GM03348 (cell line): ENCODE measurements around the gene ANKRD11.
A peak's percentile ranks its signal among the peaks of the same experiment; 100 is the strongest.
"Not testable (repeated sequence)": the region's sequence is repeated elsewhere in the genome, so short reads cannot be mapped to it uniquely, and the experiment has no call there.

Source experiments
- DNase-seq: peaks from one replicate; pipeline ENCODE4 v3.0.0; 2012; ENCODE audit warnings: low spot score

Gene ANKRD11

DNA sequence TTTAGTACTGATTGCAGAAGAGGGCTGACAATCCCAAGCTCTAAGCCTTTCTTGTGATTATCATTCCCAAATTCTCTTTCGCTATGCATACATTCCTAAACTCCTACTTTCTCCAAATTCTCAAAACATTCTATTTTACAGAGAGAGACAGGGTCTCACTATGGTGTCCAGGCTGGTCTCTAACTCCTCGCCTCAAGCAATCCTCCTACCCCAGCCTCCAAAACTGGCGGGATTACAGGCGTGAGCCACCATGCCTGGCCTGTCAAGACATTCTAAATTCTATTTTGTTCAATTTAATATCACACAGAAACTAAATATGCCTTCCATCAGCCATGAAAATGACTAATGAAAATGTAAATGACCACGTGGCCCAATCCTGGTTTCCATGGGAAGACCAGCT is 39.8 kb downstream of the ANKRD11 start:
- DNase-seq = no peak

DNA sequence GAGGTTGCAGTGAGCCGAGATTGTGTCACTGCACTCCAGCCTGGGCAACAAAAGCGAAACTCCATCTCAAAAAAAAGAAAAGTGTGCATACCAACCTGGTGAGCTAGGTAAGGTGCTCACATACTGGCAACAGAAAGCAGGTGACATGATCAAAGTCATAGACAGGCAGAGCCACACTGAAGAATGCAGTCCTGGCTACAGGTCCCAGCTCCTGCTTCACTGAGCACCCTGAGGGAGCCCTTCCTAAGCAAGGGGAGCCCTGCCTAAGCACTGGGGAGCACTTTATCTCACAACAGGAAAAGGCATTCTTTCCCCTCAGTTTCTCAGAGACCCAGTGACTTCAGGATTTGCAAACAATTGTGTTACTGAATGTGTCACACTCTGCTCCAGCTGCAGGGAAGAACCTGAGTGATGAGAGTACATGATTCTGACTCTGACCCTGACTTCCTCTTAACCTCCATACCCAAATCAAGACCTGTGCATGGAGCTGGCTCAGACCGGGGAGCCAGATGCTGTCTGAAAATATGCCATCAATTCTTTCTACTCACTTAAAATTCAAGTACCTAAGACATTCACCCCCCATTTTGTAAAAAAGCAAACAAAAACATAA is 40.5 kb downstream of the ANKRD11 start:
- DNase-seq = no peak

DNA sequence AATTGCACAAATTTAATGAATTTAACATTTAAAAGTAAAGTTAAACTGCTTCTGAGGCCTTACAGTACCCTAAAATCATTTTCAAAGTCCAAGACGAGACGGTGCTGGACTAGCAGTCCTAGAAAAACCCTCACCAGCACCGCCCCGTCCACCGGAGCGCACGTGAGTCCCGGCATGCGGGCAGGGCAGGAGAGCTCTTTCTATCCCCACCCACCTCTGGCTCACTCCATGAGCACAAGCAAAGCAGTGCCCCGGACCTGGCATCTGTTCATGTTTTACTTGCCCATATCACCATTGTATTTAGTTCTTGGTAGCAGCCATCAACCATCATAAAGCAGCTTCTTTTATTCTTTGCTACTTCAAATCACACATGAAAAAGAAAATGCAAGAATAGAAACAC is 41.7 kb downstream of the ANKRD11 start:
- DNase-seq = no peak

DNA sequence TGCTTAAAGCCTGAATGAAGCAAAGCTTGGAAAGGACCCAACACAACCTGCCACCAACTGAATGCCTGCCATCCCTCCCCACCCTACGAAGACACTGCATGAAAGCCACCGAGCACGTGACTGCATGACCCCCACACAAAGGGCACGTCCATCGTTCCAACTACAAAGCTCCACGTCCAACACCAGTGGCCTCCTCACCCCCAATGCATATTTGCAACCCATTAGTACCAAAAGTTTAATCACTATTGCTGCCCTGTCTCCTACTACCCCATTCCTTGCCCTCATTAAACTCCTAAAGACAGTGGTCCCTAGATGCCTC is 43.4 kb downstream of the ANKRD11 start:
- no peak for DNase-seq

DNA sequence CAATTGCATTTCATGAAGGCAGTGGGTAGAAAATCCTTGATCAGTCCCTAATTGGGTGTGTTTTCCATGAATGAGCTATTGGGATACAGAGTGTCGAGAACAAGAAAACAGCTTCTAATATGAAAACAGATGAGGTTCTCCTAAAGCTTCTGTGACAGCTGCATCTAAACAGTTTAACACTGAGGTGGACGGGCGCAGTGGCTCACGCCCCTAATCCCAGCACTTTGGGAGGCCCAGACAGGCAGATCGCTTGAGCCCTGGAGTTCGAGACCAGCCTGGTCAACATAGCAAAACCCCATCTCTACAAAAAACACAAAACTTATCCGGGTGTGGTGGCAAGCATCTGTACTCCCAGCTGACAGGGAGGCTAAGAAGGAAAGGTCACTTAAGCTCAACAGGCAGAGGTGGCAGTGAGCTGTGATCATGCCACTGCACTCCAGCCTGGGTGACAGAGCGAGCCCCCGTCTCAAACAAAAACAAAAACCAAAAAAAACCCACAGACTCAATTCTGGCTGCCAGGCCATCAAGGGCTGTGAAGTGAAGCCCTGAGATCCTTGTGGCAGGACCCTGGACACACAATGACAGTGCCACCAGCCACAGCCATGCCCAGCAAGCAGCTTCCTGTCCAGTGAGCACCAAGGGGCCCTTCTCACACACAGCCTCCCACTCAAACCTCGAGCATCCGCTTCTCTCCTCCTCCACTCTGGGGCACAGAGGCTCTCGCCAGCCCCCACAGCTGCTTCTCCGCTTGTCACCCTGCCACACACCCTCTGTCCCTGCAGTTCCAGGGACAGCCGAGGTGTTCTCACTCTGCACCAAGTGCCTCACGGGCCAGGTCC is 44.0 kb downstream of the ANKRD11 start:
- no peak for DNase-seq

DNA sequence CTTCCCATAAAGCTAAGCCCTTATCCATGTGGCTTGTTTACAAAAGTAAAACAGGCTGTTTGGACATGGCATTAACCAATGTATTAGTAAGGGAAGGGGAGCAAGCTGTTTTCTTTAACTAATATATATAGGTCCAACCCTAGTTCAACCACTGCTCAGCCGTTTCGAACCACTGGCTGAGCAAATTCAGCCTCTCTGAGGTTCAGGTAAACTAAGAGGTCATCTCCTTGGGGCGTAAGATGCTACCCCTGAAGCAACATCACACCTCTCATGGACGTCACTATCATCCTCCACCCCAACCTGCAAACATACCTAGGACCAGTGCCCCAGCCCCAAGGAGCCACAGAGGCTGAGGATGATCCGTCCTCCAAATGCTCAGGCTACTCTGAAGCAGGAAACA is 45.2 kb downstream of the ANKRD11 start:
- no peak for DNase-seq

DNA sequence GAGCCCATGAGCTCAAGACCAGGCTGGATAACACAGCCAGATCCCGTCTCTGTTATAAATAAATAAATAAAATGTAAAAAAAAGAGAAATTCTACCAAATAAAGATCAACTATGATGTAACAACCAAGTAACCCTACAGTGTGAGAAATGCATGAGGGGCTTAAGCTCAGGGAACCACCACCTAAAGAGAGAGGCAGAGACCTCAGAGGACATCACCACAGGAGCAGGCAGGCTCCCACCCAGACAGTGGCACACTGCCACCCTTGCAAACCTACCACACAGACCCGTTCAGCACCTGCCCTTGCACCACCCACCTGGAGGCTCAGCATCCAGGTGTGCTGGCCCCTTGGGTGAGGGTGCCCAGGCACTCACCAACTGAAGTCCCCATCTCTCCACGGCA is 45.6 kb downstream of the ANKRD11 start:
- no peak for DNase-seq

DNA sequence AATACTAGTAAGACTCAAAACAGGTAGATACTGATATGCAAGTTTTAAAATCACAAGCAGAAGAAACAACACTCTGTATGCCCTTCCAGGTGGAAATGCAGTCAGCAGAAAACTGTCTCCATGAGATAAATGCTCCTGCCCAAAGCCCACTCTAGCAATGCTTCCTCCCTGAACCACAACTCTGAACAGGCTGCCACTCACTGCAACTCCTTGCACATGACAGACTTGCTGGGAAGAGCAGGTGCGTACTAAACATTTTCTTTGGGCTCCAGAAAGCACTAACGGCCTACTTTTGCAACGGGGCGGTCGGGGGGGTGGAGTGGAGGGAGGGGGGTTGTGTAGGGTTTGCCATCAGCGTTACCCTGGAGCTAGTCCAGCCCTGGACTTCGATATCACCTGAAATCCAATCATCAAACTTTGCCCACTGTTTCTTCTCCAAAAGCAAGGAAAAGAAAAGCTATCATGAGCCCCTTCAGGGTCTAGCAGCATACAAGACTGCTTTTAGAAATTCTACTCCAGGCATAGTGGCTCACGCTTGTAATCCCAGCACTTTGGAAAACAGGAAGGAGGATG is 46.1 kb downstream of the ANKRD11 start:
- DNase-seq = no peak

DNA sequence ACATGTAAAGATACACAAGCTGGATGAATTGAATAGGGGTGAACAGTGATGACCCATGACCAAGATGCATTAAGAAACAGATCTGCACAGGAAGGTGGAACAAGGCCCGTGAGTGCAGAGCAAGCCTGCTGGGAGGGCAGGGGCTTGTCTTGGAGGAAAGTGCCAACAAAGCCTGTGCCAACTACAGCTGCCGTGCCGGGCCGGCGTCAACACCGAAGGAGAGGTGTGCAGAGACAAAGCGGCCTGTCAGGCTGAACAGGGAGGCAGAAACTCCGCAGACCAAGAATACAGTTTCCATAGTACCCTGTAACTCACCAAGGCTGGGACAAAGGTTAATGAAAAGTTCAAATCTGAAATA is 46.7 kb downstream of the ANKRD11 start:
- DNase-seq = no peak

DNA sequence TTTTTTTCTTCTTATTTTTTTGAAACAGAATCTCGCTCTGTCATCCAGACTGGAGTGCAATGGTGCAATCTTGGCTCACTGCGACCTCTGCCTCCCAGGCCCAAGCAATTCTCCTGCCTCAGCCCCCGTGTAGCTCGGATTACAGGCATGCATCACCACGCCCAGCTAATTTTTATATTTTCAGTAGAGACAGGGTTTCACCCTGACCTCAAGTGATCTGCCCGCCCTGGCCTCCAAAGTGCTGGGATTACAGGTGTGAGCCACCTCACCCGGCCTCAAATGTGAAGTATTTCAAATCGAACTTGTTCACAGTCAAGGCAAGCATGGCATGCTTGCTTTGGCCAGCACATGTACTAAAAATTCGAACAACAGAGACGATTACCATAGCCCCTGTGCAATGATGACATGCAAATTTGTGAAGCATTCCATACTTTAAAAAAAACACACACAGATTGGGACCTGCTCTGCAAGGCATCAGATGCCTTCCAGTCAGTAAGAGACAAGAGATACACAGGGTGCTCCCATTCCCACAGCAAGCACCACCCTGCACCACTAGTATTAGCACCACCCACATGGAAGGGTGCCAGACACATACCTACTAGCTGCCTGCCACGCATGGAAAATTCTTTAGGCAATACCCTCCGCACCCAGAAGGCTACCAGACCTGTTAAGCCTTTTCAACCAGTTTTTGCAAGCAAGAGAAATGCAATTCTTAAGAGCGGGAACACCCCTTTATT is 47.2 kb downstream of the ANKRD11 start:
- peak; percentile 44 for DNase-seq

DNA sequence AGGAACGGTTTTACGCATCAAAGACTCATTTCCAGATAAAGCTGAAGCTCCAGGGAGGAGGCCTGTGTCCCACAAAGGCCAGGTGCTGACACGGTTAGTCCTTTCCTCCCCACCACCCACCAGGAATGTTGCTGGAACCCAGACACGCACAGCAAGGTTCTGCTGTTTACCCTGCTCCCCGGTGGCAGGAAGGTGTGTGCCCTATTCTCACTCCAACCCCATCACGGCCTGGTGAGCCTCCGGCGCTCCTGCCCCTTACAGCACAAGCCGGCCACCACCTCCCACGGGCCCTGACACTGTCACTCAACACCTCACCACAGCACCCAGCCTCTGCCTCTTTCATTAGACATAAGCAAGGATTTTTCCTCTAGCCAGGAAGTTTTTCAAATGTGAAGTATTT is 47.8 kb downstream of the ANKRD11 start:
- peak; percentile 39 for DNase-seq

DNA sequence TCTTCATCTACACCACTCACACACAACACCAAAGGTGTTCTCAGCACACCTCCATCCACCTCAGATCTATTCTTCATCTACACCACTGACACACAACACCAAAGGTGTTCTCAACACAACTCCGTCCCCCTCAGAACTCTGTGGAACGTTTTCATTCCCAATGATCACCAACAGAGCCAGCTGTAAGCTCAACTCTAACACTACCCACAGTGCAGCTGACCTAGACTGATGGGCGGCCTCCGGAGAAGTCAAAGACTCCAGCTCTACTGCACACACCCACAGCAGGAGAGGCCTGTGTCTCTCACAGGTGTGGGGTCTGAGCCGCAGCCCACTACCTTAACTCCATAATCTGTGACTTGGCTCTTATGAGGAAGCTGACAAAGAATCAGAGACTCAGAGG is 50.7 kb downstream of the ANKRD11 start:
- DNase-seq = no peak

DNA sequence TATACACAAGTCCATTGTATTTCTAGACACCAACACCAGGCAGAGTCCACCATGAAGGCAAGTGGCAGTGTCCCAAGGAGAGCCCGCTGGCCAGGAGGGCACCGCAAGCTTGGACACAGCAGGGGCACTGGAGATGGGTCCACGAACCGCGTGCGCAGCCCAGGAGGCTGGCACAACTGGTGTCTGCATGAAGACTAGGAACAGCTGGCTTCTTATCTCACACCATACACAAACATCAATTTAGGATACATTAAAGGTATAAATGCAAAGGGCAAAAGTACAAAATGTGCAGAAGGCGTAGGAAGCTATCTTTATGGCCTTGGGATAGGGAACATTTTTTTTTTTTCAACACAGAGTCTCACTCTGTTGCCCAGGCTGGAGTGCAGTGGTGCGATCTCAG is 52.4 kb downstream of the ANKRD11 start:
- no peak for DNase-seq

DNA sequence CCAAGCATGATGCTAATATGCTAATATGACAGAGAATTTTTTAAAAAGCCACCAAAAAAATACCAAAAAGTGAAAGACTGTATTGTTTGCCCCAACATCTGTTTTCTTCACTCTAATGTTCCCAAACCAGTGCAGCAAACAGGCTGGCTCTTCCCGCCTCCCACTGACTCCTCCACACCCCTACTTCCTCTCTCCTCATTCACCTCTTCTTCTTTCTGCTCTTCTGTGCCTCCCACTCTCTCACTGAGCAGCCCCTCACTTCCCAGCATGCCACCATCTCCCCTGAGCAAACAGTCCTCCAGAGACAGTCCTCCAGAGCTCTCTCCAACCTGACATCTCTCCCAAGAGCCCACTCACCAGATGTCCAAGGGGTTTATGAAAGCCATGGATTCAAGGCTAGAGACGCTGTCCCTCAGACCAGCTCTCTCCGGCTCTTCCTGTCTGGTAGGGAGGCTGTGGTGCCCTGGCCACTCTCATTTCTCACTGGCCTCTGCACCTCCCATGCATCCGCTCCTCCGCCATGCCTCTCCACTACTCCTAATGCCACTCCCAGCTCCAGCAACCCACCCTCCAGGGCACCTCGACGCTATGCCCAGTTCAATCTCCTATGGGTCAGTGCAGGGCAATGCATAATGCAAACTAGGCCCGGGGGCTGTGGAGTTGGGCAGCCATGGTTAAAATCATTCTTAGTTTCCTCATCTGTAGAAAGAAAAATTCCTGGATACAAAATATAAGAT is 52.9 kb downstream of the ANKRD11 start:
- DNase-seq = no peak

DNA sequence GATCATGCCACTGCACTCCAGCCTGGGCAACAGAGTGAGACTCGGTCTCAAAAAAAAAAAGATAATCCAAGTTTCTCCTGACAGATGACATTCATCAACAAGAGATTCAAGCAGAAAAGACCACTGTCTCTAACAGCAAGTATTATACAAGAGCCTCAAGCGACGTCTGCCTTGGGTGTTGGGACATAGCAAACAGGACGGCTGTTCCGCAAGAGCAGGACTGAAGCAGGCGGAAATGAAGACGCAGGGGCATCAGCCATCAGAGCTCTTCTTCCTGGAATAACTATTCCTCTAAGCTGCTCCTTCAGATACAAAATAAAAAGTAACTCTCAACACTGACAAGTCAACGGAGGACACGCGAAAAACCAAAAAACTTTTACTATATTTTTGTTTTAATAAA is 54.0 kb downstream of the ANKRD11 start:
- DNase-seq = no peak

DNA sequence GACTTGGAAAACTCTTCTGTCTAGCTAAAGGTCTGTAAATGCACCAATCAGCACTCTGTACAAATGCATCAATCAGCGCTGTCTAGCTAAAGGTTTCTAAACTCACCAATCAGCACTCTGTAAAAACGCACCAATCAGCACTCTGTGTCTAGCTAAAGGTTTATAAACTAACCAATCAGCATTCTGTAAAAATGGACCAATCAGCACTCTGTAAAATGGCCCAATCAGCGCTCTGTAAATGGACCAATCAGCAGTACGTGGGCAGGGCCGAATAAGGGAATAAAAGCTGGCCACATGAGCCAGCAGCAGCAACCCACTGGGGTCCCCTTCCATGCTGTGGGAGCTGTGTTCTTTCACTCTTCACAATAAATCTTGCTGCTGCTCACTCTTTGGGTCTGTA is 55.3 kb downstream of the ANKRD11 start:
- not testable (repeated sequence) for DNase-seq

DNA sequence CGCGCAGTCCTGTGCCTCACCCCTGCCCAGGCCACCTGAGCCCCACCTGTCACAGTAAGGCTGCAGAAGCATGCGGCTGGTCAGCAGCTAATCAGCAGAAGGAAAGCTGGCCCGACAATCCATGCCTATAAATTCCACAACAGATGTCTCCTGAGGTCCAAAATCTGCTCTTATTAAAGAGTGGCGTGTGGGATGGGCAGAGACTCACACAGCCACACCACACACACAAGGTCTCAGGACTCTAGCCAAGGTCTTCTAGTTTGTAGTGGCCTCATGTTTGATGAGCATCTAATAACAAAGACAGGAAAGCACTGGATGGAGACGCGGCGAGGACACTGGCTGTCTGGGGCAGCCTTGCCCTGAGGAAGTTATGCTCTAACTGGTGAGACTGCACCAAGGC is 55.9 kb downstream of the ANKRD11 start:
- DNase-seq = no peak

DNA sequence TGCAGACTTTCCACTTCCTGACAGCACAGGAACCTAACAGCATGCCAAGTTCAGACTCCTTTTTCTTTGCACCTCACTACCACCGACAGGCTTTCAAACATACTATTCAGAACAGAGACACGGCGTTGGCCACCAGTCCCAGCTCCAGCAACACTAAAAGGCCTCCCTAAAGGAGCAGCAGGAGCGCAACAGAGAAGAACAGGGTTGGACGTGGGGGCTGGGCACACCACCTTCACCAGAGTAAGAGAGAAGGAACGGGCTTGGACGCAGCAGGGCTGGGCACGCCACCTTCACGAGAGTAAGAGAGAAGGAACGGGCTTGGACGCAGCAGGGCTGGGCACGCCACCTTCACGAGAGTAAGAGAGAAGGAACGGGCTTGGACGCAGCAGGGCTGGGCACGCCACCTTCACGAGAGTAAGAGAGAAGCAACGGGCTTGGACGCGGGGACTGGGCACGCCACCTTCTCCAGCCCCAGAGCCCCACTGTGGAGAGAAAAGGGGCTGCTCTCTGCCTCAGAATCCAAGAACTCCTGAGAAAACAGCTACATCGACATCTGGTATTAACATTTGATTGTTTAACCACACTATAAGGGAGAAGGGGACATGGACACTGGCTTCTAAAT is 56.9 kb downstream of the ANKRD11 start:
- DNase-seq = not testable (repeated sequence)

DNA sequence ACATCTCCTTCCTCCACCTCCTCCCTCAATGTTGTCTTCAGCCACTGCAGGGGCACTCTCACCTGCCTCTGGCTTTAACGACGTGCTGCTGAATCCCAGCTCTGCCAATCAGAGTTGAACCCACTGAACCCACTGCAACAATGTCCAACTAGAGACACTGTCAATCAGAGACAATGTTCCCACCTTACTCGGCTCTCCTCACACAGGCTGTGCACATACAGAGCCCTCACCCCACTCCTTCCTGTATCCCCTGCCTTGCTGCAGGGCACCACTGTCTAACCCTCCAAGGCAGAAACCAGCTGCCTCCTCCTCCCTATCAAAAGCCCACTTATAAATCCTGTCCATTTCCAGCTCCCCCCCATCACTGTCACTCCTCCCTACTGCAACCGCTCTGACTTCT is 58.7 kb downstream of the ANKRD11 start:
- no peak for DNase-seq

DNA sequence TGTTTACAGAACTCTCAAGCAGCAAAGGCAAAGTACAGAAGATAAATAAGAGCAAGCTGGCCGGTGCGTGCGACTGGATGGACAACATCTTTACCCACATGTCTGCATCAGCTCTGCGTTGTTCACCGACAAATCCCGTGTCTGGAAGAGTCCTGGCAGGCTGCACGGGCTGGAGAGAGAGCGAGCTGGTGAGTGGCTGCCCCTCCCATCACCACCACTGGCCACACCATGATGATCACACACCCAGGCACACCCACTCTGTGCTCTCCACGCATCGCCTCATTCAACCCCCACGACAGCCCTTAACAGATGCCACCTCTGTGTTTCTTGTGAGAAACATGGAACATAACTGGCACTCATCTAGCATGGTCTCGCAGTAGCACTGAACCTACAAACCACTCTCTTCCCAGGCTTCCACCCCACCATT is 59.2 kb downstream of the ANKRD11 start:
- DNase-seq = peak; percentile 88

DNA sequence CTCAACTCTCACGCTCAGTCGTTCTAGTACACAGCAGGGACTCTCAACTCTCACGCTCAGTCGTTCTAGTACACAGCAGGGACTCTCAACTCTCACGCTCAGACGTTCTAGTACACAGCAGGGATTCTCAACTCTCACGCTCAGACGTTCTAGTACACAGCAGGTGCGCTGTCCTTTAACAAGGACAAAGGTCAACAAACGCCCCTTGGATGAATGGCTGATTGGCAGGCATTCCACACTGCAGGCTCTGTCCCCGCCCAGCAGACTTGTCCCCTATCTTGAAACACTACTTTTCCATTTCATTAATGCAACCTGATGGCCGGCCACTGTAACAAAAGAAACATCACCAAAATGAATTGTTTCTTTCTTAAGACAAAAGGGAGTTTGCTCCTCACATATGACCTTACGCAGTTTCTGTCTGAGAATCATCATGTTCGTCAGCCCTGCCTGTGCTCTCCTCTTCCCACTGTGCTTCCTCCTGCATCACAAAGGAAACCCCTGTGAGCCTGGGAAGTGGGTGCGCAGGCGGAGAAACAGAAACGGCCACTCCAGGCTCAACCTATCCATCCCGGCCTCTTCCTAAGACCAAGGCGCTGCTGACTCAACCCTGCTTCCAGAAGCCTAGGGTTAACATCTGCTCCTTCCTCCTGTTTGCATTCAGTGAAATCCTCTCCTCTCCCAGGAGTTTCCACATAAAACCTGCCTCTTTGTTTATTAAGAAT is 59.8 kb downstream of the ANKRD11 start:
- no peak for DNase-seq
